ENCODE measurements around the gene WDR26.
"Not testable (repeated sequence)": the region's sequence is repeated elsewhere in the genome, so short reads cannot be mapped to it uniquely, and the experiment has no call there.

WDR26 gene

DNA sequence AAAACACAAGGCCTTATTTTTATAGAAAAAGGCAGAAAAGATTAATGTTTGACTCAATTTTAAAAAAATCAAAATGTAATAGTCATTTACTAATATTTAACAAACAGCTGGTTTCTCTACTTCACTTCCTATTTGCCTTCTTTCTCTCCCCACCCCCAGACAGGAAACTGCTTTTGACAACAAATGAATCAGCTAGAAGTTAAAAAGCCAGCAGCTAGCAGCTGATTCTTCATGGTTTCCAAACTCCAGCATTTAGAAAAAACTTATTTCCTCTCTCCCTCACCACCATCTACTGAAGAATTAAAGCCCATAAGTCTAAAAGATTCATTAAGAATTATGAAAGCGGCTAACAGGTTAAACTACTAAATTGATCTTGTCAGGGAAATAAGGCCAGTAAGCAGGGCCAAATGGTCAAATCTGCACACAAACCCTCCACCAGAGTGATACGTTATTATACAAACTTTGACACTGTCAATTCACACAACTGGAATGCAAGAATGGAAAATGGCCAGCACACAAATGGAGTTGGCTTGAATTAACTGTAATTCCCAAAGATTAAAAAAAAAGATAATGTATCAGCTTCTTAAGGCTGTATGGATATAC, 4.0 kb downstream of the WDR26 start:
- ATAC-seq (replicated peaks) (no peak), DNase-seq (peak; percentile 24 to 36 (median 31))
- Mint-ChIP-seq H3K27me3 (no peaks in the 10 kb centered on the region), H3K9me3 (no peaks in the 10 kb centered on the region), H3K4me3 (peak overlapping the region; percentile 67 to 78), H3K4me1 (ENCODE audit: low read depth in 2 of 2) (peaks cover 35 to 64% of the 10 kb centered on the region in 2 donors), H3K36me3 (ENCODE audit: insufficient read depth) (peaks cover 84% of the 10 kb centered on the region), H3K27ac (peak overlapping the region; percentile 31 to 86)

DNA sequence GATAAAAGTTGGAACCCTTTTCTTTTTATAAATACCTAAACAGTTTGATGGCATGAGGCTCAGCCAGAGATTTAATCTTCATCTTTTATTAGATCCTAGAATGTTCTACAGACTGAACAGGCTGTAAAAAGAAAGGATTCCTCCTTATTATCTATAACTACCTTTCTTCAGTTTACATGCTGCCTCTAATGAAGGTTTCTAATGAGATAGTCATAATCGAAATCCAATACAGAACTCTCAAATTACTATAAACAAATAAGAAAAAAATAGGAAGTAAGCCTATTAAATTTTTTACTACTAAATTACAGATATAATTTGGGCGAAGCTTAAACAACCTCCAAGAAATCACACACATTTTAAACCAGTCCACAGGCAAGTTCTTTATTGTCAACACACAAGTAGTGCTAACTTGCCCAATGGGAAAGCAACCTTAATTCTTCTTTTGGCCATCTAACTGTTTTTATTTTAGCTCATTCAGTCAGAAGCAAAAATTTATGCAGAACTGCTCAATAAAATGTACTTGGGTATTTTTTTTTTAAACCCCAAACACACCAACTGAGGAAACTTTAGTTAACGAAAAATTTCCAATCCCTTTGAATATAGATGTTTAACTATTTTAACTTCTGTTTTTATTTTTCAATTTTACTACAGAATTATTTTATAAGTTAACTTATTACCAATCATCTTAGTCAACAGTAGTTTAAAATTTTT, 4.8 kb downstream of the WDR26 start:
- DNase-seq (no peak), ATAC-seq (replicated peaks) (no peak)
- peaks cover 35 to 65% of the 10 kb centered on the region in 2 donors for H3K4me1 Mint-ChIP-seq (ENCODE audit: low read depth in 2 of 2)
- H3K27ac Mint-ChIP-seq = peak overlapping the region; percentile 19 to 31
- H3K27me3 Mint-ChIP-seq = no peaks in the 10 kb centered on the region
- peak overlapping the region in 1 of 2 donors; percentile 58 for H3K4me3 Mint-ChIP-seq
- peaks cover 84% of the 10 kb centered on the region for H3K36me3 Mint-ChIP-seq (ENCODE audit: insufficient read depth)
- H3K9me3 Mint-ChIP-seq = no peaks in the 10 kb centered on the region

DNA sequence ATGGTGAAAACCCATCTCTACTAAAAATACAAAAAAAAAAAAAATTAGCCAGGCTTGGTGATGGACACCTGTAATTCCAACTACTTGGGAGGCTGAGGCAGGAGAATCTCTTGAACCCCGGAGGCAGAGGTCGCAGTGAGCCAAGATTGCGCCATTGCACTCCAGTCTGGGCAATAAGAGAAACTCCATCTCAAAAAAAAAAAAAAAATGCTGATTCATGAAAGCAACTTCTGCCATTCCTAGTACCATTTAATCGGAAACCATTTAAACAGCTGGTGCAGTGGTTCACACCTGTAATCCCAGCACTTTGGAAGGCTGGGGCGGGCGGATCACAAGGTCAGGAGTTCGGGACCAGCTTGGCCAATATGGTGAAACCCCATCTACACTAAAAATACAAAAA, 5.9 kb downstream of the WDR26 start:
- H3K9me3 Mint-ChIP-seq; DNase-seq; ATAC-seq (replicated peaks); H3K27me3 Mint-ChIP-seq: not testable (repeated sequence)
- Mint-ChIP-seq H3K4me1 (ENCODE audit: low read depth in 2 of 2) (peaks cover 36 to 68% of the 10 kb centered on the region in 2 donors), H3K4me3 (peak overlapping the region; percentile 45 to 58), H3K36me3 (ENCODE audit: insufficient read depth) (peaks cover 86% of the 10 kb centered on the region), H3K27ac (peak overlapping the region; percentile 19 to 83)

DNA sequence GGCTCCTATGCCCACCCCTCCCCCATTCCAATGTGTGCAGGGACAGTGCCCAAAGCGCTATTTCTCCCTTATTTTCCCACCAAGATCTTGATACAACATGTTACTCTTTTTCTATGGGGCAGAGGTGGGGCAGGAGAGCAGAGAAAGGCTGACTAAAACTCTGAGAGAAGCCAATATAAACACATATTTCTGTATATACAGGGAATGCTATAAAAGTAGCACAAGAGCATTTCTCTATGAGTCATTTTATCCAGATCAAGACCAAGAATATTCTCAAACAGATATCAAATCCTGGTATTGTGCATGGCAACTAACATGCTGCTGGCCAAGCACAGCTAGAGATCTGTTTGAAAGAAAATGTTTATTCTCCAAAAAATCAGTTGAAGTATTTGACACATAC, 7.3 kb downstream of the WDR26 start:
- DNase-seq (no peak), ATAC-seq (replicated peaks) (no peak)
- Mint-ChIP-seq H3K36me3 (ENCODE audit: insufficient read depth) (peaks cover 86% of the 10 kb centered on the region), H3K4me1 (ENCODE audit: low read depth in 2 of 2) (peaks cover 30 to 62% of the 10 kb centered on the region in 2 donors), H3K9me3 (no peaks in the 10 kb centered on the region), H3K4me3 (no peak overlapping the region), H3K27ac (no peak overlapping the region), H3K27me3 (no peaks in the 10 kb centered on the region)

DNA sequence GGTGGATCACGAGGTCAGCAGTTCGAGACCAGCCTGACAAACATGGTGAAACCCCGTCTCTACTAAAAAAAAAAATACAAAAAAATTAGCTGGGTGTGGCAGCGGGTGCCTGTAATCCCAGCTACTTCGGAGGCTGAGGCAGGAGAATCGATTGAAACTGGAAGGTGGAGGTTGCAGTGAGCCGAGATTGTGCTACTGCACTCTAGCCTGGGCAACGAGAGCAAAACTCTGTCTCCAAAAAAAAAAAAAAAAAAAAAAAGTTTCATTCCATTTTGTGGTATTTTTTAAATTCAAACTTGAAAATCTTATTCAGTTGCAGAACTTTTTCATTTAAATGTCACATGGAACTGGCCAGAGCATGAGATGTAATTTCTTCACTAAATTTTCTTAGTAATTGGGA, 7.7 kb downstream of the WDR26 start:
- H3K27ac Mint-ChIP-seq, H3K4me3 Mint-ChIP-seq: not testable (repeated sequence)

DNA sequence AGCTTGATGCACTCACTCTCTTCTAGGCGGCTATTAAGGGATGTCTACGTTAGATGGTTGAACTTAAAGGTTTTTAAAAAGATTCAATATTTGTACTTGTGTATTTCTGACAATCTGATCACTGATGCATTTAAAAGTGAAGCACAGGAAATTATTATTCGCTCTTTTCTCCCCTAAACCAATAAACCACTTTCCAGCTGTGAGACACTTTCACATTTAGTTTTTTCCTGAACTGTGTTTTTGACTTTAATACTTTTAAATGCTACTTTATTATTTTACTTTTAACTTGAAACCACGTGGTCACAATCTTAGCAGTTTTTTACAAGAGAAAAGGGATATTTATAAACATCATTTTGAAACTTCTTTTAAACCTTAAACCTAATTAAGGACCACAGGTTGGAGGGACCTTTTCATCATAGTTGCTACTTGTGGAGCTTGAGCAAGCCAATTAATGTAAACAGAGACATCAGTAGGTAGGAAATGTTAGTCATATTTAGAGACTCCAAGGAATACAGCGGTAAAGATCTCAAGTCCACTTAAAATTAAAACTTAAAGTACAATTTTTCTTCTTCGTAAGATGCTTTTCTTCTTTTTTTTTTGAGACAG, 9.2 kb downstream of the WDR26 start:
- peaks cover 91% of the 10 kb centered on the region for H3K36me3 Mint-ChIP-seq (ENCODE audit: insufficient read depth)
- H3K9me3 Mint-ChIP-seq = no peaks in the 10 kb centered on the region
- H3K27ac Mint-ChIP-seq = peak overlapping the region; percentile 14 to 51
- ATAC-seq (replicated peaks) = no peak
- H3K27me3 Mint-ChIP-seq = no peaks in the 10 kb centered on the region
- peak overlapping the region in 1 of 2 donors; percentile 2 for H3K4me3 Mint-ChIP-seq
- no peak for DNase-seq
- peaks cover 25 to 53% of the 10 kb centered on the region in 2 donors for H3K4me1 Mint-ChIP-seq (ENCODE audit: low read depth in 2 of 2)

More for the DNA sequence above, 7.7 kb downstream of the WDR26 start:
- H3K36me3 Mint-ChIP-seq (ENCODE audit: insufficient read depth) = peaks cover 86% of the 10 kb centered on the region
- not testable (repeated sequence) for DNase-seq; ATAC-seq (replicated peaks); H3K27me3 Mint-ChIP-seq; H3K9me3 Mint-ChIP-seq
- peaks cover 31 to 62% of the 10 kb centered on the region in 2 donors for H3K4me1 Mint-ChIP-seq (ENCODE audit: low read depth in 2 of 2)

DNA sequence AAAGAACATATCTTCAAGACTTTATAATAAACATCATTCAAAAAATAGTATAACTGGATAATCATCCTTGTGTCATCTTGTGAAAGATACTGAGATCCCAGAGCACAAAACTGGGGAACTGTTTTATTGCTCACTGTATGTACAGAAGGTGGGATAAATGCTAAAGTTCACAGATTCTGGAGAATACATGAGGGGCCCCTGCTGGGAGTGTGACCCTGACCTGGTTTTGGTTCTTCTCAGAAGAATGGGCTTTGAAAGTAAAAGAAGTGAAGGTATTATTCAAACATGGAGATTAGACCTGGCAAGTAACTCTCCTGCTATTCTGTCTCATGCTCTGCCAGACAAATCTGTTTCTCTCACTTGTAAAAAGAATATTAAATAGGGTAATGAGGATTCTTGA, 14.5 kb downstream of the WDR26 start:
- Mint-ChIP-seq H3K36me3 (ENCODE audit: insufficient read depth) (peaks cover 98% of the 10 kb centered on the region), H3K4me3 (no peak overlapping the region), H3K9me3 (no peaks in the 10 kb centered on the region), H3K4me1 (ENCODE audit: low read depth in 2 of 2) (peaks cover 18 to 36% of the 10 kb centered on the region in 2 donors), H3K27ac (no peak overlapping the region), H3K27me3 (no peaks in the 10 kb centered on the region)
- ATAC-seq (replicated peaks) = no peak
- no peak for DNase-seq

DNA sequence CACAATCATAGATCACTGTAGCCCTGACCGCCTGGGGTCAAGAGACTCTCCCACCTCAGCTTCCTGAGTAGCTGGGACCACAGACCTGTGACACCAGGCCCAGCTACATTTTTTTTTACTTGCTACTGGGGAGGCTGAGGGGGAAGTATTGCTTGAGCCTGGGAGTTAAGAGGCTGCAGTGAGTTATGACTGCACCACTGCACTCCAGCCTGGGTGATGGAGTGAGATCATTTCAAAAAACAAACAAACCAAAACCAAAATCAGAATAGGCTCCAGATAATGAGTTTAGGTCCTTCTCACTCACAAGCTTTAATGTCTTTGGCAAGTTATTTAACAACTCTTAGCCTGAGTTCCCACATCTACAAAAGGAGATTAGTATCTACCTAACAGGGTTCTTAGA, 22.8 kb downstream of the WDR26 start:
- Mint-ChIP-seq H3K27ac (peak overlapping the region in 1 of 2 donors; percentile 51), H3K27me3 (no peaks in the 10 kb centered on the region), H3K9me3 (no peaks in the 10 kb centered on the region), H3K36me3 (ENCODE audit: insufficient read depth) (peaks cover 94% of the 10 kb centered on the region), H3K4me1 (ENCODE audit: low read depth in 2 of 2) (peaks cover 8 to 18% of the 10 kb centered on the region in 2 donors), H3K4me3 (no peak overlapping the region)
- ATAC-seq (replicated peaks) = peak; percentile 16
- no peak for DNase-seq

DNA sequence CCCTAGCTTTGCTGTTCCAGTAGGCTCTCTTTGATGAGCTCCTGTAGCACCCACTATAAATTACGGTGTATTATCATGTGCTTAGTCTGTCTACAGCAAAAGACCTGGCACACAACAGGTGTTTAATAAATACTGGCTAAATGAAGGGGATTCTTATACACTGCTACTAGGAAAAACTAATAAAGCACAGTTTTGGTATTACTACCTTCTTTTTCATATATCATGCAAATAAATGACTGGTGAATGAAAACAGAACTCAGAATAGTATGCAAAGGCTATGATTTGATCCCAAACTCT, 26.4 kb downstream of the WDR26 start:
- Mint-ChIP-seq H3K4me3 (no peak overlapping the region), H3K36me3 (ENCODE audit: insufficient read depth) (peaks cover 88% of the 10 kb centered on the region), H3K9me3 (no peaks in the 10 kb centered on the region), H3K27ac (no peak overlapping the region), H3K27me3 (no peaks in the 10 kb centered on the region), H3K4me1 (ENCODE audit: low read depth in 2 of 2) (peaks cover 14 to 24% of the 10 kb centered on the region in 2 donors)
- DNase-seq (no peak), ATAC-seq (replicated peaks) (no peak)

DNA sequence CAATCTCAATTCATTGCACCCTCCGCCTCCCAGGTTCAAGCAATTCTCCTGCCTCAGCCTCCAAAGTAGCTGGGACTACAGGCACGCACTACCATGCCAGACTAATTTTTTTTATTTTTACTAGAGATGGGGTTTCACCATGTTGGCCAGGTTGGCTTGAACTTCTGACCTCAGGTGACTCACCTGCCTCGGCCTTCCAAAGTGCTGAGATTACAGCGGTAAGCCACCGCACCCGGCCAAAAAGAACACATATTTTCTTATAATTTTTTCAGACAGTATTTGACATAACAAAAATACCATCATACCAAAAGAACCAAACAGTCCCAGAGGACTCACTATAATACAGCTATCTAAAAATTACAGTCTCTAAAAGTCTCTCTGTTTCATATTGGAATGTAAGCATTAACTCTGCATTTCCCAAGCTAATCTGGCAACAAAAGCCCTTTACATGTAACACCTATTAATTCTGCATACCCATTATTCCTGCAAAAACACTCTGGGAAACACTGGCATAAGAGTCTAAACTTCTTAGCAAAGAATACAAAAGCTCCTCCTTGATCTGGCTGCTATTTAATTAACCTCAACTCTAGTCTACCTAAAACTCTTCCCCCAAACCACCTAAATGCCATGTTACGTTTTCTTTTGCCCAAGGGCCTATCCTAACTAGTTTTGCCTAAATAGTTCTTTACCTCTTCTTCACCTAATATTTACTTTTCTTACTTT, 26.9 kb downstream of the WDR26 start:
- peaks cover 90% of the 10 kb centered on the region for H3K36me3 Mint-ChIP-seq (ENCODE audit: insufficient read depth)
- ATAC-seq (replicated peaks) (peak; percentile 39), DNase-seq (no peak)
- peaks cover 14 to 24% of the 10 kb centered on the region in 2 donors for H3K4me1 Mint-ChIP-seq (ENCODE audit: low read depth in 2 of 2)
- no peak overlapping the region for H3K4me3 Mint-ChIP-seq
- H3K9me3 Mint-ChIP-seq = no peaks in the 10 kb centered on the region
- no peak overlapping the region for H3K27ac Mint-ChIP-seq
- H3K27me3 Mint-ChIP-seq = no peaks in the 10 kb centered on the region

DNA sequence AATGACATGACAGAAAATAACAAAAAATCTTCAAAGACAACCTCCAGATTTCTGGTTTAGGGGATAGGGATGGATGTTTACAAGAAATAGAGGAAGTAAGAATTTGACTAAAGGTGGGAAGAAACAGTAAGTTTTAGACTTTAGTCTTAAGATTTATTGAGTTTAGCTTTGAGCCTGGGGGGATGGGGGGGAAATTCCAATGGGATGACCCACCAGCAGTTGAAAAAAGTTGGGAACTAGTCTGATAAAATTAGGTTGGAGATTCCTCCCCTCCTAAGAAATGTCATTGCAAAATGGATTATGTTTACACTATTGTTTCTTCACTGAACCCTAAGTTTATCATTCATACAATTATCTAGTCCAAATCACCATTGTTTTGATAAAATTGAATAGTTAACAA, 28.4 kb downstream of the WDR26 start:
- Mint-ChIP-seq H3K4me1 (ENCODE audit: low read depth in 2 of 2) (peaks cover 15 to 34% of the 10 kb centered on the region in 2 donors), H3K27ac (peak overlapping the region in 1 of 2 donors; percentile 52), H3K36me3 (ENCODE audit: insufficient read depth) (peaks cover 91% of the 10 kb centered on the region), H3K27me3 (no peaks in the 10 kb centered on the region), H3K4me3 (no peak overlapping the region), H3K9me3 (no peaks in the 10 kb centered on the region)
- ATAC-seq (replicated peaks) (no peak), DNase-seq (no peak)

DNA sequence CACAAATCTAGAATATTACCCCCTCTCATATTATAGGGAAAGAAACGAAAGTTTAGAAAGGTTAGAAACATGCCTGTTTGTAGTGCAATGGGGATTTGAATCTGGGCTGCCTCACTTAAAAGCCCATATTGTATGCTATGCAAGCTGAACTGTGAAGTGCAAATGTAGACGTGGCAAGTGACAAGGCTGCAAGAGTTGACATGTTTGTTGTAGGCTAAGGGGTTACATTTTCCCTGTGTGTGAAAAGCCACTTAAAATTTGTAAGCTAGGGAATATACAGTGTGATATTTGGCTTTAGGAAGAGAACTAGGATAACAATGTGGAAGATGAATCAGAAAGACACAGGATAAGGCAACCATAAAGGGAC, 29.0 kb downstream of the WDR26 start:
- Mint-ChIP-seq H3K27ac (peak overlapping the region in 1 of 2 donors; percentile 52), H3K27me3 (no peaks in the 10 kb centered on the region), H3K9me3 (no peaks in the 10 kb centered on the region), H3K36me3 (ENCODE audit: insufficient read depth) (peaks cover 91% of the 10 kb centered on the region), H3K4me3 (no peak overlapping the region), H3K4me1 (ENCODE audit: low read depth in 2 of 2) (peaks cover 13 to 37% of the 10 kb centered on the region in 2 donors)
- DNase-seq (no peak), ATAC-seq (replicated peaks) (no peak)

DNA sequence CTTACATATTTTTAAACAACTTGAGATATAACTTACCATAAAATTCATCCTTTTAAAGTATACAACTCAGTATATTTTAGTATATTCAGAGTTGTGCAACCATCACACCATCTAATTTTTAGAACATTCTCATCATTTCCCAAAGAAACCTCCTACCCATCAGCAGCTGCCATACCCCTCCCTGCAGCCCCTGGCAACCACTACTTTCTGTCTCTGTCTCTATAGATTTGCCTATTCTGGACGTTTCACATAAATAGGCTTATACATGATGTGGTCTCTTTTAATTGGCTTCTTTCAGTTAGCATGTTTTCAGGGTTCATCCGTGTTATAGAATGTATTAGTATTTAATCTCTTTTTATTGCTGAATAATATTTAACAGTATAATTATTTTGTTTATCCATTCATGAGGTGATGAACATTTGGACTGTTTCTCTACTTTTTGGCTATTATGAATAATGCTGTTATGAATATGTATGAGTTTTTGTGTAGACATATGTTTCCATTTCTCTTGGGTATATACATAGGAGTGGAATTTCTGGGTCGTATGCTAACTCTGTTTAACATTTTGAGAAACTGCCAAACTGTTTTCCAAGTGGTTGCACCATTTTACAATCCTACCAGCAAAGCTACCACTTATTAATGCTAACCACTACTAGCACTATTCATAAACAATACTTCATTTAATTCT, 29.5 kb downstream of the WDR26 start:
- DNase-seq (no peak), ATAC-seq (replicated peaks) (no peak)
- Mint-ChIP-seq H3K36me3 (ENCODE audit: insufficient read depth) (peaks cover 90% of the 10 kb centered on the region), H3K9me3 (no peaks in the 10 kb centered on the region), H3K27ac (no peak overlapping the region), H3K4me3 (no peak overlapping the region), H3K4me1 (ENCODE audit: low read depth in 2 of 2) (peaks cover 13 to 37% of the 10 kb centered on the region in 2 donors), H3K27me3 (no peaks in the 10 kb centered on the region)

All from effector memory CD8-positive, alpha-beta T cell (primary cell).